Panc1 (cell line): Measurements from ENCODE around the gene PDE10A. TPM values are rescaled to one million over a fixed set of nuclear protein-coding genes. Genes with fewer than 3 reads are reported as not detected.

Experiments used
- ATAC-seq: fragments of 200-7000 bp; cut with Tn5 transposase; 2 replicates; pipeline ENCODE4 v1.9.1; 2020; ENCODE audit warnings: mild to moderate bottlenecking, moderate library complexity
- BruUV-seq: library from RNA; stranded (reverse); fragments of 400-500 nt; replicated peaks from 2 replicates; lab custom pipeline; 2021; lab: Mats Ljungman, UMichigan
- CTCF ChIA-PET: fragments of 300-600 bp; sonication (Branson Sonifier 250); formaldehyde crosslinking; loops from one replicate; lab custom pipeline; 2022; ENCODE audit warnings: antibody characterized with exemption; lab: Charles Lee
- POLR2A ChIA-PET: fragments of 300-600 bp; sonication (Branson Sonifier 250); formaldehyde crosslinking; loops from one replicate; lab custom pipeline; 2022; ENCODE audit warnings: antibody characterized with exemption; lab: Charles Lee
- DNase-seq: peaks from one replicate; pipeline ENCODE4 v3.0.0-alpha.2; 2010; ENCODE audit warnings: low read depth, low spot score
- H3K27ac ChIP-seq: 2 replicates; pipeline ENCODE4 v1.5.1; 2011; ENCODE audit warnings: mild to moderate bottlenecking, low read length, inconsistent platforms
- H3K27me3 ChIP-seq: fragments of 200-500 bp; sonication (Bioruptor generic); 2 replicates; pipeline ENCODE4 v1.6.0; 2014; ENCODE audit warnings: low read length, inconsistent platforms; ENCODE audit not compliant: control insufficient read depth, insufficient read depth
- H3K36me3 ChIP-seq: fragments of 200-500 bp; sonication (Bioruptor generic); 2 replicates; pipeline ENCODE4 v1.5.1; 2014; ENCODE audit warnings: inconsistent platforms, mild to moderate bottlenecking, low read length, moderate library complexity; ENCODE audit not compliant: control insufficient read depth, insufficient read depth
- H3K4me1 ChIP-seq: 2 replicates; pipeline ENCODE4 v1.5.1; 2011; ENCODE audit warnings: inconsistent platforms, mild to moderate bottlenecking, low read length, moderate library complexity; ENCODE audit not compliant: control insufficient read depth, insufficient read depth
- H3K4me3 ChIP-seq, 2 experiments: 2 replicates each; pipeline ENCODE4 v1.5.1; 2011 to 2012; ENCODE audit warnings: low read depth in 2 of 2, low read length in 2 of 2, mild to moderate bottlenecking in 2 of 2, inconsistent platforms in 1 of 2, moderate library complexity in 1 of 2
- H3K9me3 ChIP-seq: fragments of 200-500 bp; sonication (Bioruptor generic); 2 replicates; pipeline ENCODE4 v1.5.1; 2014; ENCODE audit warnings: low read depth, mild to moderate bottlenecking, inconsistent platforms, low read length, moderate library complexity; ENCODE audit not compliant: control insufficient read depth, insufficient read depth
- CTCF ChIP-seq: fragments of 450-650 bp; IDR thresholded peaks from 2 replicates; pipeline ENCODE4 v1.5.1; 2017; ENCODE audit warnings: mild to moderate bottlenecking
- POLR2AphosphoS5 ChIP-seq: IDR thresholded peaks from 2 replicates; pipeline ENCODE4 v1.6.1; 2012; ENCODE audit warnings: mild to moderate bottlenecking, low read depth, low read length, moderate library complexity
- SIN3A ChIP-seq: IDR thresholded peaks from 2 replicates; pipeline ENCODE4 v1.6.1; 2012; ENCODE audit warnings: low read depth, mild to moderate bottlenecking, low read length, moderate library complexity, borderline replicate concordance; ENCODE audit not compliant: insufficient read depth
- in situ Hi-C: cut with HindIII; loops from 2 replicates; pipeline ENCODE4 v1.10.0; 2016; ENCODE audit warnings: low sequenced_read_pairs, low pct_unique_long_range_greater_than_20kb
- intact Hi-C: fragments of 100-400 bp; cut with micrococcal nuclease; formaldehyde crosslinking; loops from one replicate; pipeline ENCODE4 v1.10.0; 2022; ENCODE audit not compliant: unreplicated experiment
- total RNA-seq: library from RNA; stranded (reverse); gene quantifications from one replicate; pipeline ENCODE4 v1.2.1, GENCODE V29; 2021; ENCODE audit not compliant: unreplicated experiment
- TF ChIP-seq, protein P1 (sequence below), 2 experiments: IDR thresholded peaks; 2 replicates each; pipeline ENCODE4 v1.6.1; 2011 to 2012; ENCODE audit warnings: low read depth in 2 of 2, control low read depth in 1 of 2, low read length in 1 of 2, mild to moderate bottlenecking in 1 of 2, moderate library complexity in 1 of 2; ENCODE audit not compliant: insufficient read depth in 1 of 2

PDE10A gene
- total RNA-seq, 1 experiment from 2014 or later, result 27.8 TPM

DNA sequence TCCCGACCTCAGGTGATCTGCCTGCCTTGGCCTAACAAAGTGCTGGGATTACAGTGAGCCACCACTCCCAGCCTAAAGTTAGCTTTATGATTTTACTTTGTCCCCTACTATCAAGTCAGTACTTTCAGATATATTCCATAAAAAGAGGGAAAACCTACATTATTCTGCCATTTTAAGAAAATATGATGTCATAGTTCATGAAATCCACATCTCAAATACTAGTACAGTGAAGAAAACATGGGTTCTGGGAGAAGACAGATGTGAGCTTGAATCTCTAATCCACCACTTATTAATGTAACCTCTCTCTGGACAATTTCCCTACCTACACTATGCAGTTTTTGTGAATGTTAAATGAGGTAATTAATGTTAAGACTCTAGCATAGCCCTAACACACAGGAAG lies 74.5 kb downstream of the PDE10A start:
- no TSS peak for BruUV-seq

GRCh38 chr6:165587206-165587605 lies 75.8 kb downstream of the PDE10A start:
- ChIA-PET POLR2A (no interaction called here), CTCF (no interaction called here)
- H3K4me3 ChIP-seq, result no peak overlapping the region
- in situ Hi-C loops (no loop called here), intact Hi-C loops (no loop called here)
- ATAC-seq (no peak), DNase-seq (no peak)
- no peak overlapping the region for H3K27ac ChIP-seq
- peaks cover 15% of the 10 kb centered on the region; the same call in 1 of the 2 replicates for H3K4me1 ChIP-seq
- TF ChIP-seq, protein P1, sequence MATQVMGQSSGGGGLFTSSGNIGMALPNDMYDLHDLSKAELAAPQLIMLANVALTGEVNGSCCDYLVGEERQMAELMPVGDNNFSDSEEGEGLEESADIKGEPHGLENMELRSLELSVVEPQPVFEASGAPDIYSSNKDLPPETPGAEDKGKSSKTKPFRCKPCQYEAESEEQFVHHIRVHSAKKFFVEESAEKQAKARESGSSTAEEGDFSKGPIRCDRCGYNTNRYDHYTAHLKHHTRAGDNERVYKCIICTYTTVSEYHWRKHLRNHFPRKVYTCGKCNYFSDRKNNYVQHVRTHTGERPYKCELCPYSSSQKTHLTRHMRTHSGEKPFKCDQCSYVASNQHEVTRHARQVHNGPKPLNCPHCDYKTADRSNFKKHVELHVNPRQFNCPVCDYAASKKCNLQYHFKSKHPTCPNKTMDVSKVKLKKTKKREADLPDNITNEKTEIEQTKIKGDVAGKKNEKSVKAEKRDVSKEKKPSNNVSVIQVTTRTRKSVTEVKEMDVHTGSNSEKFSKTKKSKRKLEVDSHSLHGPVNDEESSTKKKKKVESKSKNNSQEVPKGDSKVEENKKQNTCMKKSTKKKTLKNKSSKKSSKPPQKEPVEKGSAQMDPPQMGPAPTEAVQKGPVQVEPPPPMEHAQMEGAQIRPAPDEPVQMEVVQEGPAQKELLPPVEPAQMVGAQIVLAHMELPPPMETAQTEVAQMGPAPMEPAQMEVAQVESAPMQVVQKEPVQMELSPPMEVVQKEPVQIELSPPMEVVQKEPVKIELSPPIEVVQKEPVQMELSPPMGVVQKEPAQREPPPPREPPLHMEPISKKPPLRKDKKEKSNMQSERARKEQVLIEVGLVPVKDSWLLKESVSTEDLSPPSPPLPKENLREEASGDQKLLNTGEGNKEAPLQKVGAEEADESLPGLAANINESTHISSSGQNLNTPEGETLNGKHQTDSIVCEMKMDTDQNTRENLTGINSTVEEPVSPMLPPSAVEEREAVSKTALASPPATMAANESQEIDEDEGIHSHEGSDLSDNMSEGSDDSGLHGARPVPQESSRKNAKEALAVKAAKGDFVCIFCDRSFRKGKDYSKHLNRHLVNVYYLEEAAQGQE (IDR thresholded peaks at IDR 0.05; ENCODE audit: insufficient read depth in 1 of 2, low read depth in 2 of 2, low read length in 1 of 2), result no peak
- TF ChIP-seq SIN3A (no peak), POLR2AphosphoS5 (no peak)
- no peaks in the 10 kb centered on the region for H3K27me3 ChIP-seq
- H3K9me3 ChIP-seq, result peaks cover 7% of the 10 kb centered on the region; the same call in 1 of the 2 replicates
- BruUV-seq, result no TSS peak
- no peaks in the 10 kb centered on the region for H3K36me3 ChIP-seq

More for the DNA sequence above, 74.5 kb downstream of the PDE10A start:
- H3K36me3 ChIP-seq, result no peaks in the 10 kb centered on the region
- peaks cover 10% of the 10 kb centered on the region; the same call in 1 of the 2 replicates for H3K4me1 ChIP-seq
- DNase-seq (no peak), ATAC-seq (no peak)
- in situ Hi-C loops (no loop called here), intact Hi-C loops (no loop called here)
- H3K27me3 ChIP-seq, result no peaks in the 10 kb centered on the region
- ChIA-PET CTCF (no interaction called here), POLR2A (no interaction called here)
- TF ChIP-seq SIN3A (no peak), CTCF (no peak)
- TF ChIP-seq, protein P1 (IDR thresholded peaks at IDR 0.05; ENCODE audit: insufficient read depth in 1 of 2, low read depth in 2 of 2, low read length in 1 of 2), result no peak
- peaks cover 7% of the 10 kb centered on the region; the same call in 1 of the 2 replicates for H3K9me3 ChIP-seq
- no peak overlapping the region for H3K4me3 ChIP-seq
- H3K27ac ChIP-seq, result no peak overlapping the region
